ENCODE data around the gene ITGB6.

ITGB6 gene

GRCh38 chr2:160063271-160063670, 136.8 kb downstream of the ITGB6 start:
- no peak overlapping the region for H3K4me3 ChIP-seq (ENCODE audit: low read depth, low read length)
- TF ChIP-seq CTCF (IDR thresholded peaks at IDR 0.05; ENCODE audit: borderline replicate concordance, insufficient read depth, low read depth, low read length), result no peak

GRCh38 chr2:160062292-160063005, 137.6 kb downstream of the ITGB6 start, which contains the start of gene PLA2R1:
PLA2R1 (minus strand) TSS chr2:160062615; CDS start chr2:160062403, 212 bp downstream.
- H3K4me3 ChIP-seq (ENCODE audit: low read depth, low read length), result no peak within 1 kb of the TSS
- TF ChIP-seq CTCF (IDR thresholded peaks at IDR 0.05; ENCODE audit: borderline replicate concordance, insufficient read depth, low read depth, low read length), result no peak

- TF ChIP-seq CTCF (IDR thresholded peaks at IDR 0.05; ENCODE audit: borderline replicate concordance, insufficient read depth, low read depth, low read length), result no peak
- no peak overlapping the region for H3K4me3 ChIP-seq (ENCODE audit: low read depth, low read length)
These were observed 138.2 kb downstream of the ITGB6 start for GRCh38 chr2:160061944-160062291.

- H3K4me3 ChIP-seq (ENCODE audit: low read depth, low read length), result no peak overlapping the region
These were observed 138.5 kb downstream of the ITGB6 start for GRCh38 chr2:160061533-160061932.

GRCh38 chr2:160060297-160060696, 139.8 kb downstream of the ITGB6 start:
- H3K4me3 ChIP-seq (ENCODE audit: low read depth, low read length), result no peak overlapping the region
- TF ChIP-seq CTCF (IDR thresholded peaks at IDR 0.05; ENCODE audit: borderline replicate concordance, insufficient read depth, low read depth, low read length), result no peak

More at GRCh38 chr2:160061533-160061932, 138.5 kb downstream of the ITGB6 start:
- no peak for TF ChIP-seq CTCF (IDR thresholded peaks at IDR 0.05; ENCODE audit: borderline replicate concordance, insufficient read depth, low read depth, low read length)

GRCh38 chr2:160057356-160057755, 142.7 kb downstream of the ITGB6 start:
- TF ChIP-seq CTCF (IDR thresholded peaks at IDR 0.05; ENCODE audit: borderline replicate concordance, insufficient read depth, low read depth, low read length), result no peak
- no peak overlapping the region for H3K4me3 ChIP-seq (ENCODE audit: low read depth, low read length)

GRCh38 chr2:160055726-160056108, 144.4 kb downstream of the ITGB6 start:
- H3K4me3 ChIP-seq (ENCODE audit: low read depth, low read length), result no peak overlapping the region
- TF ChIP-seq CTCF (IDR thresholded peaks at IDR 0.05; ENCODE audit: borderline replicate concordance, insufficient read depth, low read depth, low read length), result no peak

Measured in GM12875 (cell line).